Hematopoietic multipotent progenitor cell treated with erythropoietin and hydrocortisone succinate and interleukin-3 and kit ligand, for 4 days (in vitro differentiated cells): ENCODE measurements around the gene CHRNE.

Source experiments
- DNase-seq: peaks from one replicate; pipeline ENCODE4 v3.0.0-alpha.2; 2015

CHRNE gene

GRCh38 chr17:4903051-4903818, at the start of gene CHRNE:
CHRNE (minus strand) TSS chr17:4903098; CDS start chr17:4903063, 35 bp downstream.
- DNase-seq = peak; percentile 89

DNA sequence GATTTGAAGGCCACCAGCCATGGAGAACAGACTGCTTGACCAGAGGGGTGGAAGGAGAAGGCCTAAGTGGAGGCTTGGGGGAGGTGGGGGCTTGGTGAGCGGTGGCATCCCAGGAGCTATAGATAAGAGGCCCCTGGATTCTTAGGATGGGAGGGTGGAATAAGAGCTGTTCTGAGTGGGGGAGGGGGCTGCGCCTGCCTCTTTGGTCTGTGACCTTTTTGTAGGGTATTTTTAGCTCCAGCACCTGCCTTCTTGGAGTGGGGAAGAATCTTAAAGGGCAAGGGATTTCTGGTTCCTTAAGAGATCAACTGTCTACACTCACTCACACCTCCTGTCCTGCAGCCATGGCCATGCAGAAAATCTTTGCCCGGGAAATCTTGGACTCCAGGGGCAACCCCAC, 48.6 kb upstream of the CHRNE start:
- no peak for DNase-seq

DNA sequence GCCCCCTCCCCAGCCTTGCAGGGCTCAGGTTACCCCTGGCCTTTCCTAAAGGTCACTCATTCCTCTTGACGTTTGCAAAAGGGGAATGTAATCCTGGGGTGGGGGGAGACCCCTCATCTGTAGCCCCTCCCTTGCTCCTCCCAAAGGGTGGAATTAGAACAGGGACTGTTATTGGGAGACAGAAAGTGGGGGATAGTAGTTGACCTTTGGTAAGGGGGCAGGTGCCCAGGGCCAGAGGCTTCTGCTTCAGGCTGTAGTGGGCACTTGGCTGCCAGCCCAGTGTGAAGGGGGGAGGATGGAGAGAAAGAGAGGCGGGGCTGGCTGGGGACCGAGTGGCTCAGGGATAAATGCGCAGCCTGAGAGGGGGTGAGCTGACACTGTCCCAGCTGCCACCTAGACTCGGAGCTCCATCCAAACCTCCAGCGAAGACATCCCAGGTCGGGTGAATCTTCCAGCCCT, 47.9 kb upstream of the CHRNE start, which contains the start of gene ENO3:
Gene ENO3, plus strand, starts transcription at position 374 of the 459 bp plus-strand sequence. CDS start 711 bp downstream, outside the sequence.
- peak; percentile 51 for DNase-seq

DNA sequence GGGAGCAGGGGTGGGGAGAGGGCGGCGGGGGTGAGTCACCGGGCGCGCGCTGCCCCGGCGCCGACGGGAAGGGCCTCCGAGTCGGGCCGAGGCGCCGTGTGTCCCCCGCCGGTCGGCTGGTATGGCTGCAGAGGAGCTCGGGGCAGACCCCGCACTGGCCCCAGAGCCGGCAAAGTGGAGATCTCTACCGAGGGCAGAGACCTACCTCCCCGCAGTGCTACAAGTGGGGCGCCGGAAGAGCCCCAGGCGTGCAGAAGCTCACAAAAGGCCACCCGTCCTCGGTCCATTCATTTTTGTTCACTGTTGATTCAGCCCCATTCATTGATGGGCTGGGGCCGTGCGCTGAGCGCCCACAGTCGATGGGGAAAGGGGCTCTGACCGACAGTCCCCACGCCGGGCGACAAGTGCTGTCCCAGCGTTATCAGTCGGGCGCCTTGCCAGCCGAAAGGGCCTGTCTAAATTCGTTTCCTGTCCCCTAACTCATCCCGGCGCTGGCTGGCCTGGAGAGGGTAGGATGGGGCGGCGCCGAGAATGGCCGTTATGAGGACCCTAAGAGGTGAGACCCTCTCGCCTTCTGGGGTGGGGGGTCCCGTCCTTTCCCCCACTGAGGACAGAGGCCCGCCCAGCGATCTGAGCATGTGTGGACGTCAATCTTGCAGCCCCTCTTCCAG, 47.3 kb upstream of the CHRNE start:
- peak; percentile 85 for DNase-seq

DNA sequence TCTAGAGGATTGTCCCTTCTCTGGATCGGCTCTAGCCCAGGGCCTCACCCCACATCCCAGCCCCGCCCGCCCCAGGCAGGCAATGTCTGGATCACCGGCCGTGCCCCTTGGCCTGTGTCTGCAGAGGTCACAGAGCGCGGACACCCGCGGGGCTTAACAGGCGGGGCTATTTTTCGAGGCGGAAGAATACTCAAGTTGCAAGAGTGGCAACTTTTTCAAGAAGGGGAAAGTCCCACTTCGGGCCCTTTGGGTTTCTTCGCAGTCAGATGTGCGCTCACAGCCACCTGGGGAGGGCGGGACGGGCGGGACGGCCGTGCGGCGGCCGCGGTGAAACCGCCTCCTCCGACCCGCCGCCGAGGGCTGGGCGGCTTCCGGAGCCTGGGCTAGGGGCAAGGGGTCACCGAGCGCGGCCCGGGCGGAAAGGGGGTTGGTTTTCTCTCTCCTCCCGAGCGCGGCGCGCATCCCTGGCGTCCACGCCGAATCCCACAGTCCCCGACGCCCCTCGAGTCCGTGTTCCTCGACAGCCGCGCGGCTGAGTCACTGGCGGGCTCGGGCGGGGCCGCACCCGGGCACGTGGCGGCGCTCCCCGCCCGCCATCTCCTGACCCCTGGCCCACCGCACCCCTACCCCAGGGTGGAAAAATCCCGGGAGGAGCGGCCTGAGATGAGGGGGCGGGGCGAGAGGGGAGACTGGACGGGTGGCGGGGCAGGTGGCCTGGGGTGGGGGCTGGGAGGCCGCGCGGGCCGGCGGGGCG, 46.6 kb upstream of the CHRNE start:
- DNase-seq = peak; percentile 80

DNA sequence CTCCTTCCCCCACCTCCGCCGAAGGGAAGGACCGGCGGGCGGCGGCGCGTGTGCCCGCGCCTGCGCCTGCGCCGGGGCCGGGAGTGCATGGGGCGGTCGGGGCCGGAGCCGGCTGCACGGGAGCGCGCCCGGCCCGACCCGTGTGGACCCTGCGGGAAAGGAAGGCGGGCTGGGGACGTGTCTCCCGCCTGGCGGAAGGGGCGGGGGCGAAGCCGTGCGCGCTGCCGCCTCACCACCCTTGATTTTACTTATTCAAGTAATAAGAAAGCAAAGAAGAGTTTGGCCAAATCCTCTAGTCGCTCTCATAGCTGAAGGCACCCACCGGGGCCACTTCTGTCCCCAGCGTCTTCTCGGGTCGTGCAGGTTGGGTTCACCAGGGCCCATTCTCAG, 46.0 kb upstream of the CHRNE start:
- DNase-seq = peak; percentile 95

DNA sequence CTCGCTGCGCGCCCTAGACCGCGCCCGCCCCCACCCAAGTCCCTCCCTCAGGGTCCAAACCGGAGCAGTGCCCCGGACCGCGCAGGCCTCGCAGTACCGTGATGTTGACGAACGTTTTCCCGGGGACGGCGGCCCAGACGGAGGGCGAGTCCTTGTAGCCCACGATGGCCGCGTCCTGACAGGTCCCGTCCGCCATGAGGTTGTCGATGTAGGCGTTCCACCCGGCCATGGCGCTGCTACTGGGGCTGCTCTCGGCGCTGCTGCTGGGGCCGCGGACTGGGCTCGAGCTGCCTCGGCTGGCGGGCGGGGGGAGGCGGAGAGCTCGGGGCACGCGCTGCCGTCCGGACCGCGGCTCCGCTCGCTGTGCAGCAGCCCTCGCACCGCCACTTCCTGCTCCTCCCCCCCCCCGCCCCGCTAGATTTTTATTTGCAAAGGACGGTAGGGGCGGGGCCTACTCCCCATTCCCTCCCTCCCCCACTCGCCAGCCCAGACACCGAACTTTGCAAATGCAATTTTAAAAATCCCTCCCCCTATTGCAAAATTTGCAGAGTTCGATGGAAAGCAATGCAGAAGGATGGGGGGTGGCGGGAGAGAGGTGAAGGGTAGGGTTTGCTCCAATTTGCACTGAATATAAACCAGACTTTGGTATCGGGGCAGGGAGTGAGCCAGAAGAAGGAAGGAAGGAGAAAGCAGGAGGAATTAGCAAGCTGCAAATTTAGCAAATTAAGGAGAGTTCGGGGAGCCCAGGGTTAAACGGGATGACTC, 45.5 kb upstream of the CHRNE start, which contains the start of gene PFN1:
Gene PFN1, minus strand, starts transcription at position 365 of the 765 bp plus-strand sequence. Its CDS starts 136 bp downstream, at position 229.
- DNase-seq = peak; percentile 98

- peak; percentile 79 for DNase-seq
These were observed 44.7 kb upstream of the CHRNE start for GRCh38 chr17:4947411-4948165.

DNA sequence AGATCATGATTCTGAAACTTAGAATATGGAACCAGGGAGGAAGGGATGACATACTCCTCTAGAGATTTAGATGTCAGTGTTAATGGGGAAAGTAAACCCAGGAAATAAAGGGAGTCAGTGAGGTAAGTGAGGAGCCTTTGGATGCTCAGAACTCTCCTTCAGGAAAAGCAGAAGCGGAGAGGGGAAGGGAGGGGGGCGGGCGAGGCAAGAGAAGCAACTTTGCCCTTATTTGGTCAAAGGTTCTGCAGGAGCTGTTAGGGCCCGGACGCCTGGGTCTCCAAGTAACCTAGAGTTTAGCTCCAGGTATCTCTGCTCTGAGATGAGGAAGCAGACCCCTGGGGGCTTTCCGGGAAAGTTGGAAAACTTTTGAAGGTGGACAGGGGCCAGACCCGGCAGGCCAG, 44.1 kb upstream of the CHRNE start:
- DNase-seq = peak; percentile 64

- no peak for DNase-seq
These were observed 43.5 kb upstream of the CHRNE start for GRCh38 chr17:4946312-4946976.

GRCh38 chr17:4945944-4946280, 43.0 kb upstream of the CHRNE start:
- no peak for DNase-seq

DNA sequence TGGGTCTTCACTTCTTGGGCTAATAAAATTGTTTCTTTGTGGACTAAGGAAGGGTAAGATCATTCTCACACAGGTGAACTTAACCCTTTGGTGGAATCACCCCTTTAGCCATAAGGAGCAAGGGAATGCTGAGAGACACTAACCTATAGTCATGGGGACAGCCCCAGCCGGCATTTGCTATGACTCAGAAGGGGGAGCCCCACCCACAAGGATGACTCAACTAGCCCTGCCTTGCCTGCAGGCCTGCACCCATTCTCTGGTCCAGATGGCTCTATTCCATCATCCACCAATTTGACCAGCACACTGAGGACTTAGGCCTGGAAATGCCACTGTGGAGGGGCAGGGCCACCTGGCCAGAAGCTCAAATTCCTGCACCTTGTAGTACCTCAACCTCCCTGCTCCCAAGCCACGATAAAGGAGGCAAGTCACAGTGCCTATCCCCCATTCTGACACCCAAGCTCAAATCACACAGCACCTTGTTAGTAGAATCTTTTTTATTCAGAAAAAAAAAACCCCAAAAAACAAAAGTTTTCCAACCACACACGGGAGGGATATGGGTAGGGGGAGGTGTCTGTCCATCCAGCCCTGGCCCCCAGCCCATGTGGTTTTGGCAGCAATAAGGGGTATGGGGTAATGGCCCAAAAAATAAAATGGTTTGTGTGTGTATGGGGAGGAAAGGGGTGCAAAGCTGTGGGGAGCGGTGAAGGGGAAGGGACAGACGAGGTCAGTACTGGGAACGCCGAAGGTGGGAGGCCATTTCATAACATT, 42.5 kb upstream of the CHRNE start:
- peak; percentile 91 for DNase-seq

GRCh38 chr17:4944554-4945175, 41.8 kb upstream of the CHRNE start:
- DNase-seq = no peak

DNA sequence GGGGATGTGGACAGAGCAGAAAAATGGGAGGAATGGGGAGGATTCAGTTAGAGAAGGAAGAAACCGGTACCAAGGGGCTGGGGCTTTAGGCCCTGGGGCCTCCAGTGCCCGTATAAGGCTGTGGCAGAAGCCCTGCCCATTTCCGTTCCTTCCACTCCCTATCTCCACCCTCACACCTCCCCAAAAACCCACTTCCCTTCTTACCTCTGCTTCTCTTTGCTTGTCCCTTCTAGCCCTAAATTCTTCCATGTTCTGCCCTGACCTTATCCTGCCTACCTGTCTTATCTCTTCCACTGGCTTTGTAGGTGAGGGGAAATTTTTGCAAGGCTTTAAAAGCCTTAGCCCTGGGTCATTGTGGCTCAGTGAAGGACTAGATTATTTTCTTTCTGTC, 41.3 kb upstream of the CHRNE start:
- peak; percentile 91 for DNase-seq

DNA sequence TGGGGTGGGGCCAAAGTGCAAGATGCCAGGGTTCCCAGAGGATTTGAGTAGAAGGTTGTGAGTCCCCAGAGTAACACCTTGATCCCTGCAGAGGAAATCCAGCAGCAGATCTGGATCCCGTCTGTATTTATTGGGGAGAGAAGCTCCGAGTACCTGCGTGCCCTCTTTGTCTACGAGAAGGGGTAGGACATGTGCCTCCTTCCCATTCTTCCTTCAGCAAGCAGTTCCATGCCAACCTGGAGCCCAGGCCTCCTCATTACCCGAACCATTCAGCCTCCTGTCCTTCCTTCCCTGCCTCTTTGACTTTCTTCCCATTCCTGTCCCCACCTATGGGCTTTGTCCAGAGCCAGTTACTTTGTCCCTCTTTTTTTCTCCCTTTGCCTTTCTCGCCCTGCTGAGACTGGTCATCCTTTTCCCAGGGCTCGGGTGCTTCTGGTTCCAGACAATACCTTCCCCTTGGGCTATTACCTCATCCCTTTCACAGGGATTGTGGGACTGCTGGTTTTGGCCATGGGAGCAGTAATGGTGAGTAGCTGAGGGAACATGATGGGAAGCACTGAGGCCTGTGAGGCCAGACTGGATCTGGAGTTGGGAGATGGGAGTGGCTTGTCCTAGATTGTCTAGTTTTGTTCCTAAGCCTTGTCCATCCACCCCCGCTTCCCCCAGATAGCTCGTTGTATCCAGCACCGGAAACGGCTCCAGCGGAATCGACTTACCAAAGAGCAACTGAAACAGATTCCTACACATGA, 40.0 kb upstream of the CHRNE start:
- DNase-seq = no peak

- no peak for DNase-seq
These were observed 38.4 kb upstream of the CHRNE start for GRCh38 chr17:4941319-4941610.

DNA sequence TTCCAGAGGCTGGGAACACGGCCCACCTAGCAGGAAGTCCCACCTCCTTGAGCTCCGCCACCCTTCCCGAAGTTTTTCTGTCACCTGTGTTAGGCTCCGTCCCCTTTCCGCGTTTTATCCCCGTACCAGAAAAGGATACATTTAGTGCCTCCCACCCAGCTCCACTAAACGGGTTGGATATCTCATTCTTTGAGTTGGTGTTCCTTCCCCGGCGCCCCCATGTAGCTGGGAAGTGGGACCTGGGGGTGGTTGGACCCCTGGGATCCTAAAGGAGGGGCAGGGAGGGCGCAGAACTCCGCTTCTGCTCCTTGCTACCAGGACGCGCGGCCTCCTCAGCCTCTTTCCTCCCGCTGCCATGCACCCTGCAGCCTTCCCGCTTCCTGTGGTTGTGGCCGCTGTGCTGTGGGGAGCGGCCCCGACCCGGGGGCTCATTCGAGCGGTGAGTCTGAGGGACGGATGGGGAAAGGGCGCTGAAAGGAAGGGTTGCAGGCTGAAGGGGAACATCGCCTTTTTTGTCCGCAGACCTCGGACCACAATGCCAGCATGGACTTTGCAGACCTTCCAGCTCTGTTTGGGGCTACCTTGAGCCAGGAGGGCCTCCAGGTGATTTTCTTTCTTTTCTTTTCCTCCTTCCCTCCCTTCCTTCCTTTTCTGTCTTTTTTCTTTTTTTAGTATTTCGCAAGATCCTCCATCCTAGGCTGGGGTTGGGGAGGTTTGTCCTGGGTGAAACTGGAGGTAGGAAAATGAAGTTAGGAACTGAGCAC, 37.8 kb upstream of the CHRNE start:
- peak; percentile 60 for DNase-seq

DNA sequence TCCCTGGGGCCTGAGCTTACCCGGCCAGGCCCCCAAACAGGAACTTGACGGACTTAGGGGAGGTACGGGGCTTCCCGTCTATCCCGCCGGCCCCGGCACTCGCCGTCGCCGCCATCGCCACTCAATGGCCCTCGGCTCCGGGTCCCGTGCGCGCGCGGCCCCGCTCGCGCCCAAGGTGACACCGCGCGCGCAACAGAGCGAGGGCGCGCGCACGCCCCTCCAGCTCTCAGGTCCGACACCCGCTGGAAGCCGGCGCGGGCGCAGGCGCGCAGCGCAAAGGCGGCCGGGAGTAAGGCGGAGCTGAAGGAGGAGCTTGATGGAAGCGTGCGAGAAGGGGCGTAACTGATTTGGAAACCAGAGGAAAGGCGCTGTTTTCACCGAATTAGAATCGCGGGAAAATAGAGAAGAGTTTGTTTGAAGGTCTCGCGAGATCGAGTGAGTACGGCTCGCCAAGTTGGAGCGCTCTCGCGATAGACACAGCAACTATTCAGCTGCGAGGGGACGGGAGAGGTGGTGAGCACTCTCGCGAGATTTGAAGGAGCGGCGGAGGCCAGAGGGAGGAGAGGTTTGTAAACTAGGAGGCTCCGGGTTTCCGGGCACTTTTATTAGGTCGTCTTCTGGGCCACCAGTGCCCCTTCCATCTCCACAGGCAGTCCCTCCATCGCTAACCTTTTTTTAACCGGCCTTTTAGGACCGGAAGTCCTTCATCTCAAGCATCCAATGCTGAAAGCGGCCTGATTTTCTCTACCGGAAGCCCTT, 37.1 kb upstream of the CHRNE start, which contains the start of the genes RNF167 and SLC25A11:
Gene RNF167, plus strand, starts transcription at position 473 of the 759 bp plus-strand sequence. CDS start 642 bp downstream, outside the sequence.
Gene SLC25A11, minus strand, starts transcription at position 251 of the 759 bp plus-strand sequence. Its CDS starts 136 bp downstream, at position 115.
- DNase-seq = peak; percentile 100
